Measurements from ENCODE around the gene RIMBP3B. TPM values are rescaled to one million over a fixed set of nuclear protein-coding genes. Genes with fewer than 3 reads are reported as not detected.
"Not testable (repeated sequence)": the region's sequence is repeated elsewhere in the genome, so short reads cannot be mapped to it uniquely, and the experiment has no call there.

RIMBP3B gene
- total and polyA plus RNA-seq, 2 of the 8 experiments (the other 6 are each of a cell fraction or from before 2014, with no cell fraction given): 0.02 to 0.19 TPM

GRCh38 chr22:21407792-21408191 lies 24.2 kb downstream of the RIMBP3B start:
- H2BK120ac ChIP-seq (replicated peaks; ENCODE audit: low read depth, low read length); H3K4me3 ChIP-seq (ENCODE audit: extremely low read depth in 1 of 4, insufficient read depth in 2 of 4, low read depth in 3 of 4, low read length in 4 of 4); H3K9me3 ChIP-seq (ENCODE audit: insufficient read depth in 2 of 2, low read depth in 1 of 2, low read length in 1 of 2); H3K79me2 ChIP-seq (ENCODE audit: control insufficient read depth in 1 of 2, insufficient read depth in 2 of 2, low read length in 2 of 2); POLR2A ChIA-PET (ENCODE audit: partially characterized antibody); H3K36me3 ChIP-seq (ENCODE audit: control insufficient read depth in 2 of 4, insufficient read depth in 4 of 4, low read length in 3 of 4); H4K20me1 ChIP-seq (replicated peaks in 1 of 2; ENCODE audit: control insufficient read depth in 1 of 2, insufficient read depth in 2 of 2, low read length in 2 of 2); DNase-seq (ENCODE audit: low read depth in 1 of 2, low spot score in 2 of 2); H2BK5ac ChIP-seq (ENCODE audit: low read depth, low read length); H3K4ac ChIP-seq (replicated peaks; ENCODE audit: insufficient read length, low read depth, low read length); H4K91ac ChIP-seq (replicated peaks; ENCODE audit: insufficient read length, low read length); H3K23me2 ChIP-seq (ENCODE audit: low read depth, low read length); FAIRE-seq; H2AK5ac ChIP-seq (ENCODE audit: low read depth, low read length); H3K4me1 ChIP-seq (replicated peaks in 1 of 4; ENCODE audit: control insufficient read depth in 3 of 4, insufficient read depth in 4 of 4, low read length in 3 of 4); H3K79me1 ChIP-seq (ENCODE audit: low read depth, low read length); H3K56ac ChIP-seq (replicated peaks; ENCODE audit: insufficient read length, low read depth, low read length); H3K23ac ChIP-seq (ENCODE audit: insufficient read length); H3K27me3 ChIP-seq (replicated peaks in 1 of 4; ENCODE audit: control insufficient read depth in 3 of 4, extremely low read depth in 1 of 4, insufficient read depth in 3 of 4, low read length in 3 of 4); H4K5ac ChIP-seq (ENCODE audit: insufficient read length, low read depth, low read length); H3K9ac ChIP-seq (replicated peaks in 1 of 4; ENCODE audit: extremely low read depth in 1 of 4, low read depth in 3 of 4, low read length in 3 of 4); H2BK20ac ChIP-seq (ENCODE audit: low read length); H2BK12ac ChIP-seq (ENCODE audit: low read depth, low read length); CTCF ChIA-PET (ENCODE audit: partially characterized antibody); H3K4me2 ChIP-seq (ENCODE audit: insufficient read depth in 1 of 2, low read depth in 2 of 2, low read length in 2 of 2); H3K18ac ChIP-seq (ENCODE audit: extremely low read depth, low read length); H4K8ac ChIP-seq (ENCODE audit: extremely low read depth, insufficient read depth, low read length); H2BK15ac ChIP-seq (ENCODE audit: low read length); H3K14ac ChIP-seq (ENCODE audit: insufficient read length); H2AFZ ChIP-seq (ENCODE audit: low read length); H3K27ac ChIP-seq (ENCODE audit: low read depth, low read length): not testable (repeated sequence)
- no CpG with 5 or more reads among the region's 4 CpGs for WGBS, 2 experiments (ENCODE audit: extremely low coverage in 1 of 2, insufficient coverage in 1 of 2, insufficient read length in 1 of 2, insufficient replicate concordance in 2 of 2, low coverage in 1 of 2, low lambda C conversion rate in 2 of 2, missing lambda C conversion rate in 1 of 2)

GRCh38 chr22:21416375-21416774 lies 32.8 kb downstream of the RIMBP3B start:
- H3K79me1 ChIP-seq (ENCODE audit: low read depth, low read length); H3K14ac ChIP-seq (ENCODE audit: insufficient read length); FAIRE-seq; H3K9ac ChIP-seq (replicated peaks in 1 of 4; ENCODE audit: extremely low read depth in 1 of 4, low read depth in 3 of 4, low read length in 3 of 4); H4K20me1 ChIP-seq (replicated peaks in 1 of 2; ENCODE audit: control insufficient read depth in 1 of 2, insufficient read depth in 2 of 2, low read length in 2 of 2); H3K4ac ChIP-seq (replicated peaks; ENCODE audit: insufficient read length, low read depth, low read length); H3K36me3 ChIP-seq (ENCODE audit: control insufficient read depth in 2 of 4, insufficient read depth in 4 of 4, low read length in 3 of 4); H3K56ac ChIP-seq (replicated peaks; ENCODE audit: insufficient read length, low read depth, low read length); H2BK12ac ChIP-seq (ENCODE audit: low read depth, low read length); H3K23me2 ChIP-seq (ENCODE audit: low read depth, low read length); H2AK5ac ChIP-seq (ENCODE audit: low read depth, low read length); H2BK120ac ChIP-seq (replicated peaks; ENCODE audit: low read depth, low read length); H2BK20ac ChIP-seq (ENCODE audit: low read length); H3K23ac ChIP-seq (ENCODE audit: insufficient read length); H3K27ac ChIP-seq (ENCODE audit: low read depth, low read length); H4K8ac ChIP-seq (ENCODE audit: extremely low read depth, insufficient read depth, low read length); CTCF ChIA-PET (ENCODE audit: partially characterized antibody); H3K4me1 ChIP-seq (replicated peaks in 1 of 4; ENCODE audit: control insufficient read depth in 3 of 4, insufficient read depth in 4 of 4, low read length in 3 of 4); H3K18ac ChIP-seq (ENCODE audit: extremely low read depth, low read length); H3K9me3 ChIP-seq (ENCODE audit: insufficient read depth in 2 of 2, low read depth in 1 of 2, low read length in 1 of 2); H3K79me2 ChIP-seq (ENCODE audit: control insufficient read depth in 1 of 2, insufficient read depth in 2 of 2, low read length in 2 of 2); POLR2A ChIA-PET (ENCODE audit: partially characterized antibody); H4K91ac ChIP-seq (replicated peaks; ENCODE audit: insufficient read length, low read length); H2BK5ac ChIP-seq (ENCODE audit: low read depth, low read length); H2AFZ ChIP-seq (ENCODE audit: low read length); H3K27me3 ChIP-seq (replicated peaks in 1 of 4; ENCODE audit: control insufficient read depth in 3 of 4, extremely low read depth in 1 of 4, insufficient read depth in 3 of 4, low read length in 3 of 4); H2BK15ac ChIP-seq (ENCODE audit: low read length); H4K5ac ChIP-seq (ENCODE audit: insufficient read length, low read depth, low read length): not testable (repeated sequence)
- whole genome bisulfite sequencing, 2 experiments (ENCODE audit: extremely low coverage in 1 of 2, insufficient coverage in 1 of 2, insufficient read length in 1 of 2, insufficient replicate concordance in 2 of 2, low coverage in 1 of 2, low lambda C conversion rate in 2 of 2, missing lambda C conversion rate in 1 of 2): 8% methylated on average over 7 of the region's 25 CpGs; no CpG with 5 or more reads in 1 of the 2 experiments
- peak in 1 of 2 experiments; percentile 69 for DNase-seq (ENCODE audit: low read depth in 1 of 2, low spot score in 2 of 2)
- Histone ChIP-seq H3K4me2 (ENCODE audit: insufficient read depth in 1 of 2, low read depth in 2 of 2, low read length in 2 of 2) (peak overlapping the region in 1 of 2 experiments; percentile 54; a peak in 2 of 4 replicates), H3K4me3 (ENCODE audit: extremely low read depth in 1 of 4, insufficient read depth in 2 of 4, low read depth in 3 of 4, low read length in 4 of 4) (peak overlapping the region in 1 of 4 experiments; percentile 43; a peak in 1 of 8 replicates)
